NCI-H510A (cell line): ENCODE measurements around the gene SPDYE6.
"Not testable (repeated sequence)": the region's sequence is repeated elsewhere in the genome, so short reads cannot be mapped to it uniquely, and the experiment has no call there.

Source experiments
- DNase-seq: peaks from one replicate; lab custom pipeline; 2025; lab: John Stamatoyannopoulos, UW

The SPDYE6 gene

GRCh38 chr7:102363549-102364393 lies 7.5 kb upstream of the SPDYE6 start:
- DNase-seq: peak; percentile 83

- not testable (repeated sequence) for DNase-seq
Measured at GRCh38 chr7:102346983-102347382, 9.3 kb downstream of the SPDYE6 start.

DNA sequence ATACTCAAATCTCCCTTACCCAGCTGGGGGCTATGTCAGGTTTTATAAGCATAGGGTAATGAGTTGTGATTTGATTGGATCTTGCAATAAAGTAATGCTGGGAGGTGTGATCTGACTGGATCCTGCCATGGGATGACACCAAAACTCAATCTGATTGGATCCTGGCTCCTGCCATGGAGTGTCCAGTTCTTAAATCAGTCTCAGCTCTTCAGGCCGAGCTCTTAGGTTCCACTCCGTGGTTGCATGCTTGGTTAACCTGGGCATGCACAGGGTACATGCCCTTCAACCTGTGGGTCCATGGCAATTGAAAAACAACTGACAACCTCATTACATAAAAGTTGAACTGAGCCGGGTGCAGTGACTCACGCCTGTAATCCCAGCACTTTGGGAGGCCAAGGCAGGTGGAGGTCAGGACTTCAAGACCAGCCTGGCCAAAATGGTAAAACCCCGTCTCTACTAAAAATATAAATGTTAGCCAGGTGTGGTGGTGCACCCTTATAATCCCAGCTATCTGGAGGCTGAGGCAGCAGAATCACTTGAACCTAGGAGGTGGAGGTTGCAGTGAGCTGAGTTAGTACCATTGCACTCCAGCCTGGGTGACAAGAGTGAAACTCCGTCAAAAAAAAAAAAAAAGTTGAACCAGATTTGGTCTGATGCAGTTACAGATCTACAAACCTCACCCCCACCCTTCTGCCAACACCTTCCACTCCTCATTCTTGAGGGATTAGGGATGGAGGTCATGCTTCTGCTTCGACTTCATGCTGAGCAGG lies 15.5 kb downstream of the SPDYE6 start:
- DNase-seq: not testable (repeated sequence)

DNA sequence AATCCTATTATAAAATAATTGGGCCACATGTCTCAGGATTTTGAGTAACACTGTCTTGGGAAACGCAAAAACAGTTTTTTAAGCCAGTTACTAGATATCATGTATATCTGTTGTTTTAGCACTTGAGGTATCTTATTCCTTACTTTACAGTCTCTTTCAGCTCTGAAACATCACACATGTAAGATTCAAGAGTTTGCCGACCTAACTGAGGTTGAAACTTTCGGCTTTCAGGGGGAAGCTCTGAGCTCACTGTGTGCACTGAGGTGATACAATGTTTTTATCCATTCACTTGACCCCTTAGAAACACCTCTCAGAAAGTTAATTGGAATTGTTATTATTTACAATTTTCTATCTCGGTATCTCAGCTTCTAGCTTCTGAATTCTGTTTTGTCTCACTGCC lies 18.8 kb downstream of the SPDYE6 start:
- DNase-seq: not testable (repeated sequence)

- DNase-seq: not testable (repeated sequence)
Measured at GRCh38 chr7:102337002-102337401, 19.2 kb downstream of the SPDYE6 start.

DNA sequence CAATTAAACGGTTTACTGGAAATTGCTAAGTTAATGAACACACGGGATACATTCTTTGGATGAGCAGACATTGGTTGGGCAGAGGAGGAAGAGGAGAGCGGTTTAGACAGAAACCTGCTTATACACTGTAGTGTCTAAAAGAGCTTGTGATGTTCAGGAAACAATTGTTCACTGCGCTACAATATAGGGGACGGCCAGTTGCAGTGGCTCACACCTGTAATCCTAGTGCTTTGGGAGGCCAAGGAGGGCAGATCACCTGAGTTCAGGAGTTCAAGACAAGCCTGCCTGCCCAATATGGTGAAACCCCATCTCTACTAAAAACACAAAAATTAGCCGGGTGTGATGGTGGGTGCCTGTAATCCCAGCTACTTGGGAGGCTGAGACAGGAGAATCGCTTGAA lies 20.7 kb downstream of the SPDYE6 start:
- DNase-seq: not testable (repeated sequence)

- DNase-seq: not testable (repeated sequence)
Measured at GRCh38 chr7:102330666-102331460, 25.4 kb downstream of the SPDYE6 start.

- not testable (repeated sequence) for DNase-seq
Measured at GRCh38 chr7:102329366-102329765, 26.9 kb downstream of the SPDYE6 start.

- DNase-seq: not testable (repeated sequence)
Measured at GRCh38 chr7:102328863-102329262, 27.4 kb downstream of the SPDYE6 start.

GRCh38 chr7:102327183-102327582 lies 29.1 kb downstream of the SPDYE6 start:
- not testable (repeated sequence) for DNase-seq

DNA sequence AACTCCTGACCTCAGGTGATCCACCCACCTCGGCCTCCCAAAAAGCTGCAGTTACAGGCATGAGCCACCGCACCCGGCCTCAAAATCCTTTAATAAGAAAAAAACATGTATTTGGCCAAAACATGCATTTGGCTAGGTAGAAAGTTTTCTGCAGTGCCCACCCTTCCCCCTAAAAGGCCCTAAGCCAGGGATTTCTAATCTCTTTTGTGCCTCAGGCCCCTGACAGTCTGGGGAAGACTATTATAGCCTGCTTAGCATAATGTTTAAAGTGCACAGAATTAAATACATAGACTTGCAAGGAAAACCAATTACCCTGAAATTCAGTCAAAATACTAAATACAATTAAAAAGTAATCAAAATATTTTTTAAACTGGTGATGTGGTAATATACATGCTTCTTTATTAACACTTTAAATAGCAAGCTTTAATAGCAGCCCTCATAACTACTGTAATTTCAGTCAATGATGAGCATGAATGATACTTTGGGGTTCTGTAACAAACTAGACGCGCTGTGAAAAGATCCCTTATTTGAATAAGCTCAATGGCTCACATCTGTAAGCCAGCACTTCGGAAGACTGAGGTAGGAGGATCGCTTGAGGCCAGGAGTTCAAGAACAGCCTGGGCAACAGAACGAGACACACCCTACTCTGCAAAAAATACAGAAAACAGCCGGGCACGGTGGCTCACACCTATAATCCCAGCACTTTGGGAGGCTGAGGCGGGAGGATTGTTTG lies 29.9 kb downstream of the SPDYE6 start:
- no peak for DNase-seq

- DNase-seq: not testable (repeated sequence)
Measured at GRCh38 chr7:102325106-102325505, 31.1 kb downstream of the SPDYE6 start.

GRCh38 chr7:102323914-102324195 lies 32.4 kb downstream of the SPDYE6 start:
- DNase-seq: no peak

DNA sequence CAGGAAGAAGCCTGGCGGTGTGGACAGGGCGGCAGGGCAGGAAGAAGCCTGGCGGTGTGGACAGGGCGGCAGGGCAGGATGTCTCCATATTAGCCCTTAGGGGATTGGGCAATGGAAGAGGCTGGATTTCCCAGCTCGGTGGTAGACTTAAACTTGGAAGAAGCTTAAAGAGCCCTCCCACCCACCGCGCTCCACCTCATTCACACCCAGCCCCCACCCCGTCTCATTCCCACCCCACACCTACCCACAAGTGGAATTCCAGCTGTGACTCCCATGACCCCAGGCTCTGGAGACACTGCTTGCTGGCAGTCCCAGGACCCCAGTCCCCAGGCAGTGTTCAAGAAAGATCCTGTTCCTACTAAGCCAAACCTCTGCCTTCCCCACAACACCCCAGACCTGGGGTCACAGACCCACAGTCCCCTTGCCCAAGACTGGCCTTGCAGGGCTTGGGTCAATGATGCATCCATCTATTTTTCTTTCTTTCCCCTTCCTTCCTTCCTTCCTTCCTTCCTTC lies 34.0 kb downstream of the SPDYE6 start:
- no peak for DNase-seq

DNA sequence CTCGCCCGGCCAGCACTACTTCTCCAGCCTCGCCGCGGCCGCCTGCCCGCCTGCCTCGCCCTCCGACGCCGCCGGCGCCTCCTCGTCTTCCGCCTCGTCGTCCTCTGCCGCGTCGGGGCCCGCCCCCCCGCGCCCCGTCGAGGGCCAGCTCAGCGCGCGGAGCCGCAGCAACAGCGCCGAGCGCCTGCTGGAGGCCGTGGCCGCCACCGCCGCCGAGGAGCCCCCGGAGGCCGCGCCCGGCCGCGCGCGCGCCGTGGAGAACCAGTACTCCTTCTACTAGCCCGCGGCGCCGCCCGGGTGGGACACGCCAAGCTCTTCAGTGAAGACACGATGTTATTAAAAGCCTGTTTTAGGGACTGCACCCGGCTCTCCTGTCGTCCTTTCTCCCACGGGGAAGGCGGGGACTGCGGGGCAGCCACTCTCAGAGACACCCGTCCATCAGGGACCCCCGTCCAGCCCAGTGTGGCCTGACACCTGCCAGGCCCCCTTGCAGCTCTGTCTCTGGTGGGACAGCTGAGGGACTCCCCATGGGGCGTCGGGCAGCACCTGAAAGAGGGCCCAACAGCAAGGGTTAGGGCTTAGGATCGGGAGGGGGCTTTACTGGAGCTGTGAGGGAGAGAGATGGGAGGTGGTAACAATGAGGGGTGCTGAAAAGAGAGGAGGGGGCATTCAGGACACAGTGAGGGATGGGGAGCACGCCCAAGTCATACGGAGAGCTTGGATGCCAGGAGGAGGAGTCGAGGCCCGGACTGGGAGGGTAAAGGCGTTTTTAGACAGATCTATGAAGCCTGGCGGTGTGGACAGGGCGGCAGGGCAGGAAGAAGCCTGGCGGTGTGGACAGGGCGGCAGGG lies 34.7 kb downstream of the SPDYE6 start:
- DNase-seq: no peak

- DNase-seq: no peak
Measured at GRCh38 chr7:102320601-102321350, 35.5 kb downstream of the SPDYE6 start.

DNA sequence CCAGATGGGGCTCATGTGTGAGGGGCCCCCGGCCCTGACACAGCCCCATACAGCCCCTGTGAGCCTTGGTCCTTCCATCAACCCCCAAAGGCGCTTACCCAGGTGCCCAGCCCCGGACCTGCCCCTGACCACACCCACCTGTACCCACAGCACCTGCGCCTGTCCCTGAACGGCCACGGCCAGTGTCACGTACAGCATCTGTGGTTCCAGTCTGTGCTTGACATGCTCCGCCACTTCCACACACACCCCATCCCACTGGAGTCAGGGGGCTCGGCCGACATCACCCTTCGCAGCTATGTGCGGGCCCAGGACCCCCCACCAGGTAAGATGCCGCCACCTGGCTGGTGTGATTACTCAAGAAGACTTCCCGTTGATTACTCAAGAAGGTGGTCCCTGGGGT lies 36.1 kb downstream of the SPDYE6 start:
- DNase-seq: no peak

GRCh38 chr7:102319671-102320070 lies 36.6 kb downstream of the SPDYE6 start:
- DNase-seq: no peak

DNA sequence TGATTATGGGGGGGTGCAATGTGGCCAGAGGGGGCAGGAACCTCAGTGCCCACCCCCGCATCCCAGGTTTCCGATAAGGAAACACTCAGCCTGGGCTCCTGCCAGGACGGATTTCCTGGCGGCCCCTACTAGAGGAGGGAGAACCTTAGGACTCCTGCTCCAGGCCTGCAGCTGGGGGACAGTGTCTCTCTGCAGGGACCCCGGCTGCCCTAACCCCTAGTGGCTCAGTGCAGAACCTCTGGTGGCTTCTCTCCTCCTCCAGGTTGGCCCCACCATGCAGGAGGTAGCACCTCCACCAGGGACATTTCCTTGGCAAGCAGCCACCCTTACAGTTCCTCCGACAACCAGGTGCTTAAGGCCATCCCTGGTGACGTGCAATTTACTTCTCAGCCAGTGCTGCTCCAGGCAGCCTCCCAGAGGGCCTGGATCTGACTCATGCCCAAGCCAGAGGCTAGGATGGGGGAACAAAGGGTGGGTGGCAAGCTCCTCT lies 37.7 kb downstream of the SPDYE6 start:
- no peak for DNase-seq
